ENCODE measurements around the gene ABCC11. TPM values are rescaled to one million over a fixed set of nuclear protein-coding genes. Genes with fewer than 3 reads are reported as not detected.

ABCC11 gene
- total RNA-seq, 4 donors from 2014 or later, result 0.09 to 0.57 (median 0.19) TPM; not detected in 1

- TF ChIP-seq POLR2A (IDR thresholded peaks at IDR 0.05) (no peak), CTCF (IDR thresholded peaks at IDR 0.05) (no peak)
- peaks cover 0 to 9% (median 0%) of the 10 kb centered on the region in 3 donors for H3K9me3 ChIP-seq
- H3K27ac ChIP-seq, result no peak overlapping the region
- WGBS, 2 donors, result 93 to 100% methylated on average over 3 to 4 of the region's 4 CpGs
- no peak overlapping the region for H3K4me3 ChIP-seq
- no peaks in the 10 kb centered on the region for H3K36me3 ChIP-seq
- intact Hi-C loops (cut with DNase I), result no loop called here
- H3K4me1 ChIP-seq, result no peaks in the 10 kb centered on the region
- DNase-seq, result no peak
- peaks cover 0 to 16% (median 0%) of the 10 kb centered on the region in 4 donors for H3K27me3 ChIP-seq
Observed at GRCh38 chr16:48146710-48147109, 100.6 kb downstream of the ABCC11 start.

GRCh38 chr16:48146131-48146530 is 101.2 kb downstream of the ABCC11 start:
- peaks cover 0 to 9% (median 0%) of the 10 kb centered on the region in 3 donors for H3K9me3 ChIP-seq
- WGBS, 2 donors, result 71 to 89% methylated on average over 4 to 7 of the region's 7 CpGs
- intact Hi-C loops (cut with DNase I), result no loop called here
- TF ChIP-seq CTCF (IDR thresholded peaks at IDR 0.05) (no peak), POLR2A (IDR thresholded peaks at IDR 0.05) (no peak)
- no peak for DNase-seq
- H3K4me1 ChIP-seq, result no peaks in the 10 kb centered on the region
- no peak overlapping the region for H3K27ac ChIP-seq
- H3K36me3 ChIP-seq, result no peaks in the 10 kb centered on the region
- peaks cover 0 to 16% (median 0%) of the 10 kb centered on the region in 4 donors for H3K27me3 ChIP-seq
- H3K4me3 ChIP-seq, result no peak overlapping the region

GRCh38 chr16:48143812-48144368 is 103.4 kb downstream of the ABCC11 start:
- Histone ChIP-seq H3K27ac (no peak overlapping the region), H3K9me3 (peaks cover 0 to 4% (median 0%) of the 10 kb centered on the region in 3 donors), H3K4me3 (no peak overlapping the region), H3K36me3 (no peaks in the 10 kb centered on the region), H3K4me1 (no peaks in the 10 kb centered on the region), H3K27me3 (peaks cover 0 to 11% (median 0%) of the 10 kb centered on the region in 4 donors)
- no peak for TF ChIP-seq POLR2A (IDR thresholded peaks at IDR 0.05)
- no peak for TF ChIP-seq CTCF (IDR thresholded peaks at IDR 0.05)
- WGBS, 2 donors, result 85 to 93% methylated on average over 5 to 9 of the region's 9 CpGs
- intact Hi-C loops (cut with DNase I), result no loop called here
- DNase-seq, result no peak

GRCh38 chr16:48140821-48141220 is 106.5 kb downstream of the ABCC11 start:
- Histone ChIP-seq H3K9me3 (no peaks in the 10 kb centered on the region), H3K27ac (no peak overlapping the region), H3K4me1 (no peaks in the 10 kb centered on the region), H3K36me3 (no peaks in the 10 kb centered on the region), H3K27me3 (peaks cover 0 to 11% (median 0%) of the 10 kb centered on the region in 4 donors), H3K4me3 (no peak overlapping the region)
- TF ChIP-seq CTCF (IDR thresholded peaks at IDR 0.05), result no peak
- TF ChIP-seq POLR2A (IDR thresholded peaks at IDR 0.05), result no peak
- no peak for DNase-seq
- intact Hi-C loops (cut with DNase I), result no loop called here
- WGBS, 2 donors, result 88 to 89% methylated on average over 6 of the region's 6 CpGs

- WGBS, 2 donors, result 79 to 80% methylated on average over 3 of the region's 3 CpGs
- H3K4me3 ChIP-seq, result no peak overlapping the region
- DNase-seq, result no peak
- no peak overlapping the region for H3K27ac ChIP-seq
- TF ChIP-seq POLR2A (IDR thresholded peaks at IDR 0.05) (no peak), CTCF (IDR thresholded peaks at IDR 0.05) (no peak)
- no peaks in the 10 kb centered on the region for H3K36me3 ChIP-seq
- H3K27me3 ChIP-seq, result peaks cover 0 to 11% (median 0%) of the 10 kb centered on the region in 4 donors
- no peaks in the 10 kb centered on the region for H3K4me1 ChIP-seq
- intact Hi-C loops (cut with DNase I), result no loop called here
- H3K9me3 ChIP-seq, result no peaks in the 10 kb centered on the region
Observed at GRCh38 chr16:48139517-48139916, 107.8 kb downstream of the ABCC11 start.
